ENCODE measurements around the gene GPR62. TPM values are rescaled to one million over a fixed set of nuclear protein-coding genes. Genes with fewer than 3 reads are reported as not detected.

GPR62 gene
- total RNA-seq, 4 donors from 2014 or later: 0.94 TPM; not detected in 3

GRCh38 chr3:51935886-51936755 is 19.1 kb upstream of the GPR62 start:
- TF ChIP-seq CTCF (IDR thresholded peaks at IDR 0.05; ENCODE audit: low read depth): no peak

DNA sequence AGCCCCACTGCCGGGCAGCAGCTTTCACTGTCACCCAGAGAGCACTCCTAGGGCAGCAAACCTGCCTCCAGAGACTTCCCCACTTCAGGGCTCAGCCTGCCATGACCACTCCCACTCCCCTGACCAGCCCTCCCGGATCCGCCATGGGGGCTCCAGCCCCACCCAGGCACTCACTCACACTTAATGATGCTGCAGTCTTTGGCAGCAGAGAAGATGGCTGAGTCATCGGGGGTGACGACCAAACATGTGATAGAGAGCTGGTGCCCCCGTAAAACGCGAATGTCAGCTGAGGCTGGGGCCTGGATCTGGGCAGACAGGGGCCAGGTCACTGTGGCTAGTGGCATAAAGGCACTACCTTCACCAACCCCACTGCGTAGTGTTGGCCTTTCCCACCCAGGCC is 18.2 kb upstream of the GPR62 start:
- no peak for TF ChIP-seq CTCF (IDR thresholded peaks at IDR 0.05; ENCODE audit: low read depth)

DNA sequence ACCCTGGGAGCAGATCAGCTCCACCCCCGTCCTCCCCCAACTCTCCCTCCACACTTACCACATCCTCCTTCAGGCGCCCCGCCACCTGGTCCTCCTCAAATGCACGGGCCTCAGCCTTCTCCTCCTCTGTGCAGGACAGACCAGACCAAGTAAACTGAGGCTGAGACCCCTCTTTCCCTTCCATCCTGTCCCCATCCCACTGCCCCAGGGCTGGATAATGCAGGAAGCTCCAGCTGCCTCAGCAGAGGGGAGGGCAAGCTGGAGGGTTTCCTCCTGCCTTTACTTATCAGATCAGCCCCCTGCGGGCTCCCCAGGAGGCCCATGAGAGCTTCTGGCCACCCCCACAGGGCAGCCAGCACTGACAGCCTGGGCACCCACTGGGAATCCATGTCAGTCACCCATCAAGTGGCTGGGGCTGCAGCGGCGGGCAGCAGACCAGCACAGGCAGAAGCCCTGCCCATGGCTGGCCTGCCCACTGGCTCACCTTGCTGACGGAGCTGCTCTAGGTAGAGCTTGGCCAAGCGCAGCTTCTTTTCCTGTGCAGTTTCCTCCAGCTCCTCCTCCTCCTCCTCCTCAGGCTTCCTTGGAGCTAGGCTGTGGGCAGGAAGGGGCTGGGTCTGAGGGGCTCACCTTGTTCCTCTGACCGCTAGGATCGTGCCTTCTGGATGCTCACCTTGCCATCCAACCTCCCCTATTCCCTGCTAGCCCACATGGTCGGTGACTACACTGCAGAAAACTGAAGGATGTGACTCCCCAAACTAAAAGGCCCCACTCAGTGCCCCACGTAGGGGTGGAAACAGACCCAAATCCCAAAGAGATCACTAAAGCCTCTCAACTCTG is 17.4 kb upstream of the GPR62 start:
- TF ChIP-seq CTCF (IDR thresholded peaks at IDR 0.05; ENCODE audit: low read depth): no peak

GRCh38 chr3:51938780-51939425 is 16.3 kb upstream of the GPR62 start:
- no peak for TF ChIP-seq CTCF (IDR thresholded peaks at IDR 0.05; ENCODE audit: low read depth)

DNA sequence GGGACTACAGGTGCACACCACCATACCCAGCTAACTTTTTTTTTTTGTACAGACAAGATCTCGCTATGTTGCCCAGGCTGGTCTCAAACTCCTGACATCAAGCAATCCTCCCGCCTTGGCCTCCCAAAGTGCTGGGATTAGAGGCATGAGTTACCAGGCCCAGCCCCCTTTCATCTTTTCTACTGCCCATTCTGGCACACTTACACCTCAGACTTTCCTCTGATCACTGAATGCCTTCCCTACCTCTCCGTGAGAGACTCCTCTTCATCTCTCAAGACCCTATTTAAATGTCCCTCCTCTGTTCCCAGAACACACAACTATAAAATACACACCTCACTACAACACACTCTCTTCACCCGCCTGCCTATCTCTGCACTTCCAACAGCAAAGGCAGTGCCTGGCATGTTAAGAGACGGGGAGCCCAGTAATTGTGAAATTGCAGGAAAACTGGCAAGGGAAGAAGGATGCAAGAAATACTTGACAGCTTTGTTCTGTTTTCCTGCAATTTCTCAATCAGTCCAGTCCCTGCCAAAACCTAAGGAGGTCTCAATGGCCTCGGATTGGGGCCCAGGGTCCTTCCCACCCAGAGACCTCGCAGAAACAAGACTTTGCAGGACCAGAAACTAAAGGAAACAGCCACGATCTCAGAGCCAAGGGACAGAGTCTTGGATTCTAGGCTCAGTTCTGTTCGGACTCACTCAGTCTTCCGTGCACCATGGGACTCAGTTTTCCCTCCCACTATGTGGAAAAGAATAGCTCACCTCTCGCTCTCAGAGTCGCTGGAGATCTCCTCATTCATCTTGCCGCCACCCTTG is 14.3 kb upstream of the GPR62 start:
- TF ChIP-seq CTCF (IDR thresholded peaks at IDR 0.05; ENCODE audit: low read depth): no peak

DNA sequence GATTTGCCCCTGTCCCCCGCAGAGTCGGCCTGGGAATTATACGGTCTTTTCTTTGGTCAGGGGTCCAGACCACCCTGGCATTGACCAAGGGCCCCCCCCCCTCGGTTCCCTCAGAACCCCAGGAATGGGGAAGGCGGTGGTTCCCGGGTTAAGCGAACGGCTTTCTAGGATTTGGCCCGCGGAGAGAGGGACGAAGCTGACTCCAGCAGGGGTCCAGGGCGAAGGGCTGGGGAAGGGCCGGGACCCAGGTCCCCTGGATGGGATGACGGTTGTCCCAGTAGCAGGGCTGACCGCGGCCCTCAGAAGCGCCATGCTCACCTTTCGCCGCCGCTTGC is 13.8 kb upstream of the GPR62 start:
- TF ChIP-seq CTCF (IDR thresholded peaks at IDR 0.05; ENCODE audit: low read depth): no peak

Data from subcutaneous adipose tissue (tissue), 4 donors.